ENCODE results near the gene RPTOR. TPM values are rescaled to one million over a fixed set of nuclear protein-coding genes. Genes with fewer than 3 reads are reported as not detected.
A peak's percentile ranks its signal among the peaks of the same experiment; 100 is the strongest.
"Not testable (repeated sequence)": the region's sequence is repeated elsewhere in the genome, so short reads cannot be mapped to it uniquely, and the experiment has no call there.

RPTOR gene
- total RNA-seq, 1 donor from 2014 or later = 19.0 TPM

DNA sequence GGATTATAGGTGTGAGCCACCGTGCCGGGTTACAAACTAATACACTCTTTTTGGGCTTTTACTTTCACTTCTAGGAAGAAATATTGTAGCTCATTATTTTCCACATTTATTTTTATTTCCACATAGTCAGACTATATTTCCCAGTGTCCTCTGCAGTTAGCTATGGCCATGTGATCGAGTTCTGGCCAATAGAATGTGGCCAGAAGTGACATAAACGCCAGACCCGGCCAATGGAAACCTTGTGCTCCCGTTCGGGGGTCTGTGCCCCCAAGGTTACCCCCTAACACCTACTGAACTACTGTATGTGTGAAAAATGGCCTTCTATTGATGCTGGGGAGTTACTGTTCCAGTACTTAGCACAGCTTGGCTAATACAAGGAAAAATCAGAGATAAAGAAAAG is 13.2 kb upstream of the RPTOR start:
- no peak for ATAC-seq (ENCODE audit: poor library complexity)

GRCh38 chr17:80537386-80537785 is 7.3 kb upstream of the RPTOR start:
- intact Hi-C loops (cut with DNase I); DNase-seq; ATAC-seq (ENCODE audit: poor library complexity): not testable (repeated sequence)

More for the DNA sequence above, 13.2 kb upstream of the RPTOR start:
- DNase-seq = no peak
- intact Hi-C loops (cut with DNase I) = no loop called here

DNA sequence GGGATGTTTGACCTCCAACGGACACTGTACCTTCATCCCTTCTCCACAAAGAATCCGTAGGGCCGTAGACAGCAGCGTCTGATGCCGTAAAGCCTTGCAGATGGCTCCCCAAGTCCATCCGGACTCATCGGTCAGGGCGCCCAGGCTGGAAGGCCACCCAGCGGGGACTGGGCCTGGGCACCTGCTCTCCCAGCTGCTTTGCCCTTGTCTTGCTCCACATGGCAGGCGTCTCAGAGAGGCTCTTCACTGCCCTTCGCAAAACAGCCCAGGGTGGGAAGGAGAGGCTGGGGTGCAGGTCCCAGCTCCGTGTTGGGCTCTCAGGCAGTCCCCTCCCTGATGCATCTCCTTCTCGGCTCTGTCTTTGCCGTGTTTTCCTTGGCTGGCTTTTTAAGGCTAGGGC is 6.2 kb upstream of the RPTOR start:
- no peak for ATAC-seq (ENCODE audit: poor library complexity)
- no peak for DNase-seq
- intact Hi-C loops (cut with DNase I) = no loop called here

- intact Hi-C loops (cut with DNase I) = no loop called here
- ATAC-seq (ENCODE audit: poor library complexity) (no peak), DNase-seq (no peak)
Measured at GRCh38 chr17:80539022-80539641, 5.5 kb upstream of the RPTOR start.

GRCh38 chr17:80545499-80545826 is 825 bp downstream of the RPTOR start:
- intact Hi-C loops (cut with DNase I) = no loop called here
- no peak for ATAC-seq (ENCODE audit: poor library complexity)

DNA sequence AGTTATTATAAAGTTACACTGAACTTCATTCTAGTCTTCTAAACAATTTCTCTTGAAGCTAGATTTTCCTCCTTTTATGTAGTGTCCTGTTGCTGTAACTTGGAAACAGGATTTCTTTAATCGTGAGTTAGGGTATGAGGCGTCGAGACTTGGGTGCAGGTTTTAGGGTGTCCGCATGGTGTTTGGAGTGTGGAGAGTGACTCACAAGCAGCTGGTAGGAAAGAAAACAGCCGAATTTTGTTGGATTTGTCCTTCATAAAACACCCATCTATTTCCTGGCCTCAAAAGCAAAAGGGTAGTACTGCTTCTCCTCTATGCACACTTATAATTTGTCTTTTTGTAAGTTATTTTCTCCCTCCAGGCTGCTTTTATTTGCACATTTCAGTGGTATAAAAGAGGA is 1.6 kb downstream of the RPTOR start:
- intact Hi-C loops (cut with DNase I) = no loop called here
- DNase-seq = no peak
- ATAC-seq (ENCODE audit: poor library complexity) = no peak

More at GRCh38 chr17:80545499-80545826, 825 bp downstream of the RPTOR start:
- no peak for DNase-seq

- DNase-seq = no peak
- intact Hi-C loops (cut with DNase I) = no loop called here
- ATAC-seq (ENCODE audit: poor library complexity) = no peak
Measured at GRCh38 chr17:80552523-80552922, 7.9 kb downstream of the RPTOR start.

DNA sequence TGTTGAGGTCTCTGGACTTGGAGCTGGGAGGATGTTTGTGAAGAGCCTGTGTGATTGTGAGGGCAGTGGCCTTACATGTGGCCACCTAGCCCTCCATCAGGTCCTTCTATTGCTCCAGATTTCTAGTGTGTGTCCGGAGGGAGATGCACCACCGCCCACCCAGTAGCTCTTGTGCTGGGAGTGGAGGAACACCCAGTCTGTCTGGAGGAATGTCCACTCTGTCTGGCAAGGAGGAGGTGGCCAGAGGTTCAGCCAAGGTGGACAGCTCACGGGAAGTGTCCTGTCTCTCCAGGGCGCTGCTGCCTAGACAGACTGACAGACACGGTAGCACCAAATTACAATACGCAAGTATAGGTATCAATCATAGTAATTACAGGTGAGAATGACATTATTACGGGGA is 10.6 kb downstream of the RPTOR start:
- intact Hi-C loops (cut with DNase I) = no loop called here
- DNase-seq (no peak), ATAC-seq (ENCODE audit: poor library complexity) (no peak)

DNA sequence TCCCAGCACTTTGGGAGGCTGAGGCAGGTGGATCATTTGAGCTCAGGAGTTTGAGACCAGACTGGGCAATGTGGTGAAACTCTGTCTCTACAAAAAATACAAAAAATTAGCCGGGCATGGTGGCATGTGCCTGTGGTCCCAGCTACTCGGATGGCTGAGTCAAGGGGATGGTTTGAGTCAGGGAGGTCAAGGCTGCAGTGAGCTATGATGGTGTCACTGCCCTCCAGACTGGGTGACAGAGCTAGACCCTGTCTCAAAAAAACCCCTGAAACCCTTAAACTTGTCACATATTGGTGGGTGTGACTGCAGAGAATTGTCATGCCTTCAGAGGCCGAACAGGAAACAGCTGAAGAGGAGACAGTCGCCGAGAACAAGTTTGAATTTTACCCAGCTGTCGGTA is 13.4 kb downstream of the RPTOR start:
- ATAC-seq (ENCODE audit: poor library complexity) = no peak
- intact Hi-C loops (cut with DNase I) = no loop called here
- no peak for DNase-seq

- no peak for DNase-seq
- intact Hi-C loops (cut with DNase I) = no loop called here
- ATAC-seq (ENCODE audit: poor library complexity) = no peak
Measured at GRCh38 chr17:80559825-80560251, 15.2 kb downstream of the RPTOR start.

DNA sequence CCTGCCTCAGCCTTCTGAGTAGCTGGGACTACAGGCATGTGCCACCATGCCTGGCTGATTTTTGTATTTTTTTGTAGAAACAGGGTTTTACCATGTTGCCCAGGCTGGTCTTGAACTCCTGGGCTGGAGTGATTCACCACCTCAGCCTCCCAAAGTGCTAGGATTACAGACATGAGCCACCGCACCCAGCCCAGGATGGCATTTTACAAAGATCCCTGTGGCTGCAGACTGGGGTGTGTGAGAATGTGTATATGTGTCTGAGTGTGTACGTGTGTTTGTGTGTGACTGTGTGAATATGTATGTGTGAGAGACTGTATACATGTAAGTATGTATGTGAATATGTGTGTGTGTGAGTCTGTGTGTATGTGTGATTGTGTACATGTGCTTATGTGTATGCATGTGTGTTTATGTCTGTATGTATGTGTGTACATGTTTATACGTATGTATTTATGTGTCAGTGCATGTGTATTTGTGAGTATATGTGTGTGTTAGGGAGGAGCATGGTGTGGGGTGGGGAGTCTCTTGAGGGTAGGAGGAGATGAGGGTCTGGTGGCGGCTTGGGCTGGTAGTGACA is 17.0 kb downstream of the RPTOR start:
- intact Hi-C loops (cut with DNase I) = no loop called here
- DNase-seq (no peak), ATAC-seq (ENCODE audit: poor library complexity) (no peak)

GRCh38 chr17:80564545-80564944 is 19.9 kb downstream of the RPTOR start:
- intact Hi-C loops (cut with DNase I) = no loop called here
- DNase-seq (no peak), ATAC-seq (ENCODE audit: poor library complexity) (no peak)

DNA sequence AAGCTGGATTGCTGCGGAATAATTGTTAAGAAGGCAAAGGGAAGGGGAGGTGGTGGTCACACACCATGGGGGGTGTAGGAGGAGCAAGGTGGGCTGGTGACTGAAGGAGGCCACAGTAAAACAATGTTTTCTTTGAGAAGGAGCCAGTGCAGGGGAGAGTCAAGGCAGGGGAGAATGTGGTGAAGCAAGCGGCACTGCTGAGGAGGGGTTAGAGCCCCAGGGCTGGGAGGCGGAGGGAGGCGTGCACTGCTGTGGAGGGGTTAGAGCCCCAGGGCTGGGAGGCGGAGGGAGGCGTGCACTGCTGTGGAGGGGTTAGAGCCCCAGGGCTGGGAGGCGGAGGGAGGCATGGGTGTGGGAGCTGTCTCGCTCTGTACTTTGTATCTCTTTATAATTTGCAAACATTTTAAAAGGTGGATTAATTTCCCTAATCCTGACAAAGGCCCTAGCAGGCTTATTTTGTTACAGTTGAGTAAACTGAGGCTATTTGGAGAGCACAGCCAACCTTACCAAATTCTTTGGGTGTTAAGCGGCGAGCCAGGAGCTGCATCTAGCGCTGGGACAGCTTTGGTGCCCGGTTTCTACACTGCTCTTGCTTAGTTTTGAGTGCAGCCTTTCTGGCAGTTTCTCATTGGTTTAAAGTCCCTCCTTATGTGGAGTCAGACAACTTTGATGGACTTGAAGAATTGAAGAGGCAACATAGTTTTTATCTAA is 20.9 kb downstream of the RPTOR start:
- DNase-seq (no peak), ATAC-seq (ENCODE audit: poor library complexity) (no peak)
- intact Hi-C loops (cut with DNase I) = no loop called here

DNA sequence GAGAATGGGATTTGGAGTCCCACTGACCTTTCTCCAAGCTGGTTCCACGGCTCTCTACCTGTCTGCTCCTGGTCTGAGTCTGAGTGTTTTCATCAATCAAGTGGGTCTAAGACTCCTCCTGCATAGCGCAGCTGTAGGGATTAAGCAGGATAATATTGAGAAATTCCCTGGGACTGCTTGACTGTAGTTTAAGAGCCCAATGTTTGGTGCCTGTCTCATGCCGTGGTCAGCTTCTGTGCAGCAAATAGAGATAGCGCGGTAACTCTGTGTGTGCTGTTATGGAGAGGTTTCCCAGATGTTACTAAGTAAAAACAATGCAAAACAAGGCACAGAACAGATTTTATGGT is 21.4 kb downstream of the RPTOR start:
- intact Hi-C loops (cut with DNase I) = no loop called here
- DNase-seq (no peak), ATAC-seq (ENCODE audit: poor library complexity) (no peak)

DNA sequence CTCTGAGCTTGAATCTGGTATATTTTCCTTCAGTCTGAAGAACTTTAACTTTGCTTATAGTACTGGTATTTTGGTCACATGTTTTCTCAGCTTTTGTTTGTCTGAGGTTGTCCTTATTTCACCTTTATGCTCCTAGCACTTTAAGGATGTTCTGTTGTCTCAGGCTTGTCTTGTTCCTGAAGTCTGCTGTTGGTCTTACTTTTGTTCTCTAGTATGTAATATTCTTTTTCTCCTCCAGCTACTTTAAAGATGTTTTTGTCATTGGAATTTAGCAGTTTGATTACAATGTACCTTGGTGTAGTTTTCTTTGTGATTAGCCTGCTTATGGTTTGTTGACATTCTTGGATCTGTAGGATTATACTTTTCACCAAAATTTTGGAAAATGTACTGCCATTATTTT is 23.6 kb downstream of the RPTOR start:
- ATAC-seq (ENCODE audit: poor library complexity) (no peak), DNase-seq (no peak)
- intact Hi-C loops (cut with DNase I) = no loop called here

DNA sequence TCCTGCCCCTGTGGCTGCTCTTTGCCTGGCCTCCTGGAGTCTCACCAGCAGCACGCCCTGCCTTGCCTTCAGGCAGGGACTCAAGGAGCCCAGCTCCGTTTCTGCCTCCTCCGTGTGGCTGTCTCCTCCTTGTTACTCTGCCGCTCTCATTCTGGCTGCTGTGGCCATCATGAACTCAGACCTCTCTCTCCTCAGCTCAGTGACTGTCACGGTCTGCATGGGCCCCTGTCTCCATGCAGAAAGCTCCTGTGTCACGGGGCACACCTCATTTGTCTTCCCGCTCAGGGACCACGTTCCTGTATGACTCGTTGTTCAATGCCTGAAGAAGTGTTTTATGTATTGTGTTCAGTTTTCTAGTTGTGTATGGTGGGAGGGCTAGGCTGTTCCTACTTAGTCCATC is 25.3 kb downstream of the RPTOR start:
- DNase-seq (no peak), ATAC-seq (ENCODE audit: poor library complexity) (no peak)
- intact Hi-C loops (cut with DNase I) = no loop called here

DNA sequence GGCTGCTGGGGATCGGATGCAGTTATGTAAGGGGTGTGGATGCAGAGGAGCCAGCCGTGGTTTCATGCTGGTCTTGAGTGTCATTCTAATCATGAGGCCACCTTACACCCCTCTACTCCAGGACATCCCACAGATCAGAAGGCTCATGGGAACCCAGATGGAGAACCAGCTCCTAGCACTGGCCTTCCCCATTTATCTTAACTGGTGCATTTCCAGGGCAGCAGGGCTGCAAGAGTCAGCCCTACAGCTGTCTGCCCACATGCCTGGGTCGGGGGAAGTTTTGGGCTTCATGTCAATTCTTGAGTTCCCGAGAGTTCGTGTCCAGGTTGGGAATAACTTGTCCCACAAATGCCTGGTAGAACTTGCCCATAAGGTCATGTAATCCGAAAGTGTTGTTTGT is 29.1 kb downstream of the RPTOR start:
- intact Hi-C loops (cut with DNase I) = no loop called here
- ATAC-seq (ENCODE audit: poor library complexity) (no peak), DNase-seq (no peak)

GRCh38 chr17:80574496-80574895 is 29.9 kb downstream of the RPTOR start:
- no peak for ATAC-seq (ENCODE audit: poor library complexity)
- no peak for DNase-seq
- intact Hi-C loops (cut with DNase I) = no loop called here

GRCh38 chr17:80575057-80575875 is 30.6 kb downstream of the RPTOR start:
- ATAC-seq (ENCODE audit: poor library complexity) (peak; percentile 83), DNase-seq (peak; percentile 89)
- intact Hi-C loops (cut with DNase I) = no loop called here

Measured in Right ventricle myocardium superior (tissue), 1 donor.